SKM-1 (cell line): Measurements from ENCODE around the gene DCAF12.
"Not testable (repeated sequence)": the region's sequence is repeated elsewhere in the genome, so short reads cannot be mapped to it uniquely, and the experiment has no call there.

Experiments
- DNase-seq: peaks from one replicate; lab custom pipeline; 2025; ENCODE audit not compliant: unreplicated experiment; lab: John Stamatoyannopoulos, UW

DCAF12 gene

DNA sequence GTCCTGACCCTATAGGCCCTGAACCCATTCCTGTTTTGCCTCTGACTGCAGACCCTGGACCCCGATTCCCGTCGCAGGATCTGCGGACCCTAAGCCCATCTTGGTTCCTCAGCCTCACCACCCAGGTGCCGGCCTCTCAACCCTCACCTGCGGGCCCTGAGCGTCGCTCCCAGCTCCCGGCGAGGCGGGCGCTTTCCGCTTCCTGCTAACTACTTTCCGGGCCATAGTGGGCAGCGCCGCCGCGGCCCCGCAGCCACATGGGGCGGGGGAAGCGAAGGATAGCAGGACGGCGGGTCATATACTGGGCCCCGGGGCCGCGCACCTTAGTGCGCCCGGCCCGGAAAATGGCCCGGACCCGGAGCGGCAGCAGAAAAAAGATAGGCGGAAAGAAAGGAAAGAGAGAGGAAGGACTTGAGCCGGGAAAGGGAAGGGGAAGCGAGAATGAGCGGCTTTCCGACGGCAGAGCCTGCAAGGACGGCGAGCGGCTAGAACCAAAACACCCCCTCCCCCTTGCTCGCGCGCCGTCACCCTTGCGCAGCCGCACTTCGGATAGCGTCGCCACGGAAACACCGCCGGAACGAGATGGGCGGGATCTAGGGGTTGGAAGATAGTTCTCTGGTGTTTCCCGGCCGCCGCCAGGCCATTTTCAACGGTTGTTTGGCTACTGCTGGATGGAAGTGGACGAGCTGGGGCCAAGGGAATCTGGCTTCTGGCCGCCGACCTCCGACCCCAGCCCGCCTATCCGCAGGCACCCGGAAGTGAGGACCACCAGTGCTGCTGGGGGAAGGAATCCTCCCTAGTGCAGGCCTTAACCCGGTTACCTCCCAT, at the start of gene DCAF12:
Gene DCAF12 (minus strand): TSS at position 492 of the 828 bp plus-strand sequence. CDS start 267 bp downstream, at position 225.
- peak; percentile 89 for DNase-seq

DNA sequence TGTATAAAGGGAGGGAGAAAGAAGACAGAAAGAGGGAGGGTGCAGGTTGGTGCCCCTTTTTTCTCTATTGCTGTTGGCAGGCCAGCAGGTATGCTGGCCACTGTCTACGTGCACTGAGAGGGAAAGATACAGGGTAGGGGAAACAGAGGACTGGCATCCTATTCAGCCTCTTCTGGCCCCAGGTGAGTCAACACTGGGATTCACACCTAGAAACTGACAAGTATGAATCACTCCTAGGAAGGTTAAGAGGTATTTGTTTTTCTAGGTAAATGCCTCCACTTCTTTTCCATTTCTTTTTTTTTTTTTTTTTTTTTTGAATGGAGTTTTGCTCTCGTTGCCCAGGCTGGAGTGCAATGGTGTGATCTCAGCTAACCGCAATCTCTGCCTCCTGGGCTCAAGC, 49.6 kb upstream of the DCAF12 start:
- no peak for DNase-seq

DNA sequence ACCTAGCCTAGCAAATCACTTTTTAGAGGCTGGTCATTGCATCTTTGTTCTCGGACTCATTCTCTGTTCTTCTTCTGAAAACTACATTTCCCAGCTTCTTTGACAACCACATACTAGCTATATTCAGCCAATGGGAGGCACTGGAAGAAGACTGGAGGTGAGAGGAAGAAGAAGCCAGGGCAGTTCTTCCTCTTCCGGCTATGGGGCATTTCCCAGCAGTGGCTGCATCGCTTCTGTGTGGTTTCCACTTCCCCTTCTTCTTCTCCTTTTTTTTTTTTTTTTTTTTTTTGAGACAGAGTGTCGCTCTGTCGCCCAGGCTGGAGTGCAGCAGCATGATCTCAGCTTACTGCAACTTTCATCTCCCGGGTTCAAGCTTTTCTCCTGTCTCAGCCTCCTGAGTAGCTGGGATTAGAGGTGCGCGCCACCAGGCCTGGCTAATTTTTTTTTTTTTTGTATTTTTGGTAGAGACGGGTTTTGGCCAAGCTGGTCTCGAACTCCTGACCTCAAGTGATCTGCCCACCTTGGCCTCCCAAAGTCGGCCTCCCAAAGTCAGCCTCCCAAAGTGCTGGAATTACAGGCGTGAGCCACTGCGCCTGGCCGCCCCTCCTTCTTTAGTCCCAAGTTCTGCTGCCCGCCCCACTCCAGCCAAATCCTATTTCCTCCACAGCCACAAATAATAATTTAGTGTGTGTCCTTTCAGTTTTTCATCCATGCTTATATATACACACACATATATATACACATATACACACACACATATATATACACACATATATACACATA, 45.4 kb upstream of the DCAF12 start:
- peak; percentile 99 for DNase-seq

DNA sequence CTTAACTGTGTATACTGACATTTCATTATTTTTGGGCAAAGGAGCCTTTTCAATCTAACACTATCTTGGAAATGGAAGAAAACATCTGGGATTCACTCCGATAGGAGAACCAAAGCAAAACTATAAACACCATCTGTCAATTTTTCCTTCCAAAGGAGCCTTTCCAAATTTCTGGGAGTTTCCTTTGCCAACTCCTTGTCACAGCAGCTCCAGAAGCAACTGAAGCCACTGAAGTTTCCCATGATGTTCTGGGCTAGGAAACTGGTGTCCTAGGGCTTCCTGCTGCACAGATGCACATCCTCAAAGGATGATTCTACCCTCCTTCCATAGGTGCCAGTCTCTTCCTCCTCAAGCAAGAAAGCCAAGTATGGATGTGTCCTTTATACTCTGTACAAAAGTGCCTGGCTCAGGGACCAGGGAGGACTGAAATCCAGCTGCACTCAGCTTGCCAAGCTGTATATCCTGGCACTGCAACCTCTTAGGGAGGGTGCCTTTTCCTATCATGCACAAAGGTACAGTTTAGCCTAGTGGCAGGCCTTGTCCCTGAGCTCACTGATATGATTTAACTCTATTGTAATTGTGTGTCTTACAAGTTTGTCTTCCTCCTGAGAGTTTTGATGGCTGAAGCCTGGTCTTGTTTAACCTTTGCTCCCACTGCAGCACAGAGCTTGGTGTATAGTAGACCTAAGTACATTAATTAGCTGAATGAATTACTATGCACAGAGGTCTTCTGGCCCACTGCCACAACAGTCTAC, 43.9 kb upstream of the DCAF12 start:
- DNase-seq, result no peak

DNA sequence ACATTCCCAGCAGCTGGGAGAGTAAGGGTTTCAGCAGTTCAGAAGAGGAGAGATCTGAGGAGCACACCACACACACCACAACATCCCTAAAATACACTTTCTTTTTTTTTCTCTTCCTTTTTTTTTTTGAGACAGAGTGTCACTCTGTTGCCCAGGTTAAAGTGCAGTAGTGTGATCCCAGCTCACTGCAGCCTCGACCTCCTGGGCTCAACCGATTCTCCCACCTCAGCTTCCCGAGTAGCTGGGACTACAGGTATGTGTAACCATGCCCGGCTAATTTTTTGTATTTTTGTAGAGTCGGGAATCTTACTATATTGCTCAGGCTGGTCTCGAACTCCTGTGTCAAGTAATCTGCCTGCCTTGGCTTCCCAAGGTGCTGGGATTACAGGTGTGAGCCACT, 42.6 kb upstream of the DCAF12 start:
- DNase-seq, result no peak

DNA sequence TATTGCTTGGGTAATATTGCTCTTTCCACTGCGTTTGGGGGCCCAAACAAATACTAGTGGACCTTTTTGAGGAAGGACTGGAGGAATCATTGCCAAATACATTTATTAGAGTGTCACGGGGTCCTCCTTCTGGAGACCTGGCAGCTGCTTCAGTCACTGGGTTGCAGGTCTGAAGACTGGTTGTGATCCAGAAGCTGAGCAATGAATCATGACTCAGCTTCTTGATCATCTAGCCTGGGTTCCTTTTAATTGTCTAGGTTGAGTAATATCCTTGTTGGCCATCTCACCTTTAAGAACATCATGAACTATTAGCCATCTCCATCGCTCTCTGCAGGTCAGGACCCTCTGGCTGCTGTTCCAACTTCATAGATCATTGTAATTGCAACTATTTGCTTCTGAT, 36.9 kb upstream of the DCAF12 start:
- DNase-seq, result no peak

DNA sequence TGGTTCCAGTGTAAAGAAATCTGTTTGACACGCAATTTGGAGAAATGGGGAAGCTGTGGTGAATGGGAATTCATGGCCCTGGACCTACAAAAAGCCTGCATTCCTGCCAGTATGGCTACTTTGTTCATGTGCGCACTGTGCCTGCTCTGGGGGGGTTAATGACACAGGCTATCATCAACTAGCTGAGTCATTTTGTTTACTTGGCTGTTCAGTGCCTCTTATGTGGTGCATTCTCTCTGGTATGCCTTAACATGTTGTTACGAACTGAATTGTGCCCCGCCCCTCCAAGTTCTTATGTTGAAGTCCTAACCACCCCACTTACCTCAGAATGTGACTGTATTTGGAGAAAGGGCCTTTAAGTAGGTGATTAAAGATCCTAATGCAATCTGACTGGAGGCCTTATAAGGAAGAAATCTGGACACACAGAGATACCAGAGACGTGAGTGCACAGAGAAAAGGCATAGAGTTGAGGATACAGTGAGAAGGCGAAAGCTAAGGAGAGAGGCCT, 31.9 kb upstream of the DCAF12 start:
- no peak for DNase-seq

DNA sequence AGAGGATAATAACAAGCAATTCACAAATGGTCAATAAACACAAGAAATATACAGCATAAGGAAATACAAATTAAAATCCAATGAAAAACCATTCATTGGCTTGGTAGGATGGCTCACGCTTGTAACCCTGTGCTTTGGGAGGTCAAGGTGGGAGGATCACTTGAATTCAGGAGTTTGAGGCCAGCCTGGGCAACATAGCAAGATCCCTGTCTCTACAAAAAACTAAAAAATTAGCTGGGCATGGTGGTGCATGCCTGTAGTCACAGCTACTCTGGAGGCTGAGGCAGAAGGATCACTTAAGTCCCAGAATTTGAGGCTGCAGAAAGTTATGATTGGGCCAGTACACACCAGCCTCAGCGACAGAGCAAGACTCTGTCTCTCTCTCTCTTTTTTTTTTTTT, 31.4 kb upstream of the DCAF12 start:
- DNase-seq, result no peak

DNA sequence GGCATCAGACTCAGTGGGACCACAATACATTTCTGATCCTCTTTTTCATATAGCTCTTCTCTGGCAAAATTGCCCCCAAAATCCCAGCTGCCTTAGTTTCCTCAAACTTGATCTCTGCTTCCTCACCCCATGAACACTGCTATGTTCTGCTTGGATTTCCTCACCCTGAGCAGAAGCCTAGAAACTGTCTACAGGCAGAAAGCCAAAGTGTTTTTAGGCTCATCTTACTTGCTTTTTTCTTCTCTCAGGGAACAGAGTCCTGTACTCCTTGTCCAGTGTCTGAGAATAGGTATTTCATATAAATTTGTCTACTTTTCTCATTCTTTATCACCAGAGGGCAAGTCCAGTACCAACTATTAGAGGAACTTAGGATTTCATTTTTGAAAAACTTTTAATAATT, 30.8 kb upstream of the DCAF12 start:
- DNase-seq, result no peak

DNA sequence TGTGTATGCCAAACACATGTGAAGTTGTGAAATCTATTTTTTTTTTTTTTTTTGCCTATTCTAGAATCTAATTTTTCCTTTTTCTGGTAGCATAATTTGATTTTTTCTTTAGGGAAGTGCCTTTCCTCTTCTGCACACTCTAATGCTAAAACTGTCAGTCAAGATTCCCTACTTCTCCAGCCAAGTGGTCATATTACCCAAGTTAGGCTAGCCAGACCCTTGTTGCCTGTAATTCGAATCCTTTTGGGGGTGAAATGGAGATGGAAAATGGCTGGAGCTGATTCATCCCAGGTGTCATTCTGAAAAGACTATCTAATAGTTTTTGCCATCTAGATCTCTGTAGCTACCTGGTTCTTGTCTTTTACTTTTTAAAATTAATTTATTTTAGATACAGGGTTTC, 27.6 kb upstream of the DCAF12 start:
- no peak for DNase-seq

DNA sequence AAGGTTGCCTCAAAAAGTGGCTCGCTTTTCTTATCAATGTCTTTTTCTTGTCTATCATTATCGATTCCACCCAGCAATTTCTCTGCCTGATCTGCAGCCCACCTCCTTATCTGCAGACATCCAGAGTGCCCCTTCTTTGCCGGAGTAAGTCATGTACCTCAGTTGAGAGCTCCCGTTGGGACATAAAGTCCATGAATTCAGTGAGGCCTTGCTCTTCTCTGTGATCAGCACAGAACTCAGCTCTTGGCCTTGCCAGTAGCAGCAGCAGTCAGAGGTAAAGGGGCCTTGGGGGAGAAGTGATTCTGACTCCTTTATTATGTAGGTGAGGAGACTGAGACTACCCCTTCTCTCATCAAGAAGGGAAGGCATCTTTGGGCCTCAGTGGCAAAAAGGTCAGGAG, 24.9 kb upstream of the DCAF12 start:
- DNase-seq, result no peak

DNA sequence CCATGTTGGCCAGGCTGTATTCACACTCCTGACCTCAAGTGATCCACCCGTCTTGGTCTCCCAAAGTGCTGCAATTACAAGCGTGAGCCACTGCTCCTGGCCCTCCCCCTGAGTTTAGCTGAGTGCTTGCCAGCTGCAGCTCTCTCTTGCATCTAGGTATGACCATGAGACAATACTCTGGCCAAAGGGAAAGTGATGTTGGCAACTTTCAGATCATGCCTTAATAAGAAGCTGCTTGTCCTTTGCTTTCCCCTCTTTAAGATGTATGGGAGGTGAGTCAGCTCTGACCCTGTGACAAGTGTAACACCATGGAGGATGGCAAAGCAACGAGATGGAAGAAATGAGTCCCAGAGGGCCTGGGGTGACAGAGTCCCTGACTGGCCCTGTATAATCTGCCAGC, 18.7 kb upstream of the DCAF12 start:
- no peak for DNase-seq

DNA sequence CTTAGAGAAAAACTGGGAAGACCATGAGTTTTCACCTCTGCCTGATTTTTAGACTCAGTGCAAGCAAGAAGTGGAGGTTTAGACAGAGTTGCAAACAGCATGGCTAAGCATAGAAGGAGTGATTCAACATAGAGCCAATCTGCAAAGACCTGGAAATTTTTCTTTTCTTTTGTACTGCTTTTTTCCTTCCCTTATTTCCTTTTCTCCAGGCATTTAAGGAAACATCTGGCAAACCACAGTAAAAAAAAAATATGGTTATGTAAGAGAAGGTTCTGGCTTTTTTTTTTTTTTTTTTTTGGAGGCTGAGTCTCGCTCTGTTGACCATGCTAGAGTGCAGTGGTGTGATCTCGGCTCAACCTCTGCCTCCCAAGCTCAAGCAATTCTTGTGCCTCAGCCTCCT, 16.6 kb upstream of the DCAF12 start:
- no peak for DNase-seq

DNA sequence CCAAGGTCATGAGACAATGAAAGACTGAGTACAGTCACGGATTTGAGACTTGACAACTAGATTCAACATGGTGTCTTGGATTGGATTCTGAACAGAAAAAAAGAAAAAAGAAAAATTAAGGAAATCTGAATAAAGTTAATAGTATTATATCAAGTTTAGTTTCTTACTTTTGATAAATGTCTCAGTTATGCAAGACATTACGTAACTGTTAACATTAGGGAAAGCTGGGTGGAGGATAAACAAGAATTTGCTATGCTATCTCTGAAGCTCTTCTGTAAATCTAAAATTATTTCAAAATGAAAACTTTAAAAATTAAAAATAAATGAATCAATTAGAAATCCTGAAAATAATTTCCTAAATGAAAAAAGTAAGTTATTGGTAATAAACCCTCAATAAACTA, 14.4 kb upstream of the DCAF12 start:
- no peak for DNase-seq

DNA sequence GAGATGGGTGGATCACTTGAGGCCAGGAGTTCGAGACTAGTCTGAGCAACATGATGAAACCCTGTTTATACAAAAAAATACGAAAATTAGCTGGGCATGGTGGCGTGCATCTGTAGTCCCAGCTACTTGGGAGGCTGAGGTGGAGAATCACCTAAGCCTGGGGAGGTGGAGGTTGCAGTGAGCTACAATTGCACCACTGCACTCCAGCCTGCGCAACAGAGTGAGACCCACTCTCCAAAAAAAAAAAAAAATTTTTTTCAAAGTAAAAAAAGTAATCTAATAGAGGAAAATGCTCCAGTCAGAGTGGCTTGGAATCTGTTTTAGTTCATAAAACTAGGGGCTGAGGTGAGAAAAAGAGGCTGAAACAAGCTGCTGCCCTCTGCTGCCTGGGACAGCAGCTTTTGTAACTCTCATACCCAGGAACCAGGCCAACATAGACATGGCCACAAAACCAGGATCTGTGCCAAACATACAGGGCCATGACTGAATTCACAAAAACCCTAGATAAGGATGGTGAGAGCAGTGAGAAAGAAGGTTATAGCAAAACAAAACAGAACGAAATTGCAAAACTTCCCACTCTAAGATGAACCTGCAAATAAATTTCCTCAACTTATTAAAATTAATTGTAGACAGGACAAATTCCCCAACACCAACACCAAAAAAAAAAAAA, 13.1 kb upstream of the DCAF12 start:
- DNase-seq, result peak; percentile 30

DNA sequence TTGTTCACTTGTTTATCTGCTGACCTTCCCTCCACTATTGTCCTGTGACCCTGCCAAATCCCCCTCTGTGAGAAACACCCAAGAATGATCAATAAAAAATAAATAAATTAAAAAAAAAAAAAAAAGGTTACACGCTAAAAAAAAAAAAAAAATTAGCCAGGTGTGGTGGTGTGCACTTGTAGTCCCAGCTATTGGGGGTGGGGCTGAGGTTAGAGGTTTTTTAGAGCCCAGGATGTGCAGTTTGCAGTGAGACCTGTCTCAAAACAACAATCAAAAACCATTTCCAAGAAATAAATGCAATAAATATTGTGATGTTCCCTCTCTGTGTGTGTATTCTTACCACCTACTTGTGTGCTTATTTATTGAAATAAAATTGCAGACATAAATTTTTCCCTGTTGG, 12.1 kb upstream of the DCAF12 start:
- not testable (repeated sequence) for DNase-seq

DNA sequence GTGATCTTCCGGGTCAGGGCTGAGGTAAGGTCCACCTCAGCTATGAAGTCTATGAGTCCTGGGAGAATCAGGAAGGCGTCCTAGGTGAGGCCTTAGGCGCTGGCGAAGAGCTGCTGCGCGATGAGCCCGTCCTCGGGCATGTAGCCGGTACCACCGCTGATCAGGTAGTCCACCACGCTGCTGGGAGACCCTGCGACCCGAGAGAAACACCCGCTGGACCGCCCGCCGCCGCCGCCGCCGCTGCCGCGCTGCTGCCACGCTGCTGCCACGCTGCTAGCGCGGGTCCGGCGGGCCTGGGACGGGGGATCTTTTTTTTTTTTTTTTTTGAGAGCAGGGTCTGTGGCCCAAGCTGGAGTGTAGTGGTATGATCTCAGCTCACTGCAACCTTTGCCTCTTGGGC, 8.0 kb upstream of the DCAF12 start:
- no peak for DNase-seq

DNA sequence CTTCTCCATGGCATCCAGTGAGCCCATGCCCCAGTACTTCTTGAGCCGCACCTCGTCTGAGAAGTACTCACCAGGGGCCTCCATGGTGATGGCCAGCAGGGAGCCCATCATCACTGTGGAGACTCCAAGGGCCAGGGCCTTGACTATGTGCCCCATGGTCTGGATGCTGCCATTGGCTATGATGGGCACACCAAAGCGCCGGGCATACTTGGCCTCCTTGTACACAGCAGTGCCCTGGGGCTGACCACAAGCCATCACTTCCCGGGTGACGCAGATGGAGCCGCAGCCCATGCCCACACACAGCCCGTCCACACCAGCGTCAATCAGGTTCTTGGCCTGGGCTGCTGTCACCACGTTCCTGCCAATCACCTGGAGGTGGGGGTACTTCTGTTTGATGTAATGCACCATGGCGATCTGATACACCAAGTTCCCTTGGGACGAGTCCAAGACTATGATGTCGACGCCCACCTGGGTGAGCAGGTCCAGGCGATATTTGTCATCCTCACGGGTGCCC, 7.0 kb upstream of the DCAF12 start:
- no peak for DNase-seq

DNA sequence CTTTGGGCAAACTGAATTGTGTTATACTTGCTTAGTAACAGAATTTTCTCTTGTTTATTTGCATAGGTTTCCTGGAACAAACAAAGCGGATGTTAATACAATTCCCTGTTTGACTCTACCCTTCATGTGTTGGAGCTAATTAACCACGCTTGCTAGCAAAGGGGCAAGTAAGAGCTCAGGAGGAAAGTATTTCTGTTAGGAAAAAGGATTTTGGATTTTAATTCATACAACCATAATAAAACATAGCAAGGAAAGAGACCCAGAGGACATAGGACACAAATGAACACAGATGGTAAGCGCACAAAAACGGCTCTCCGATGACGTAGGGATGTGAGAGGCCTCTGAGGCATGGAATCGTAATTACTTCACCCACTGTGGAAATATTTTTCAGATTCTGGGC, 5.1 kb upstream of the DCAF12 start:
- DNase-seq, result no peak

DNA sequence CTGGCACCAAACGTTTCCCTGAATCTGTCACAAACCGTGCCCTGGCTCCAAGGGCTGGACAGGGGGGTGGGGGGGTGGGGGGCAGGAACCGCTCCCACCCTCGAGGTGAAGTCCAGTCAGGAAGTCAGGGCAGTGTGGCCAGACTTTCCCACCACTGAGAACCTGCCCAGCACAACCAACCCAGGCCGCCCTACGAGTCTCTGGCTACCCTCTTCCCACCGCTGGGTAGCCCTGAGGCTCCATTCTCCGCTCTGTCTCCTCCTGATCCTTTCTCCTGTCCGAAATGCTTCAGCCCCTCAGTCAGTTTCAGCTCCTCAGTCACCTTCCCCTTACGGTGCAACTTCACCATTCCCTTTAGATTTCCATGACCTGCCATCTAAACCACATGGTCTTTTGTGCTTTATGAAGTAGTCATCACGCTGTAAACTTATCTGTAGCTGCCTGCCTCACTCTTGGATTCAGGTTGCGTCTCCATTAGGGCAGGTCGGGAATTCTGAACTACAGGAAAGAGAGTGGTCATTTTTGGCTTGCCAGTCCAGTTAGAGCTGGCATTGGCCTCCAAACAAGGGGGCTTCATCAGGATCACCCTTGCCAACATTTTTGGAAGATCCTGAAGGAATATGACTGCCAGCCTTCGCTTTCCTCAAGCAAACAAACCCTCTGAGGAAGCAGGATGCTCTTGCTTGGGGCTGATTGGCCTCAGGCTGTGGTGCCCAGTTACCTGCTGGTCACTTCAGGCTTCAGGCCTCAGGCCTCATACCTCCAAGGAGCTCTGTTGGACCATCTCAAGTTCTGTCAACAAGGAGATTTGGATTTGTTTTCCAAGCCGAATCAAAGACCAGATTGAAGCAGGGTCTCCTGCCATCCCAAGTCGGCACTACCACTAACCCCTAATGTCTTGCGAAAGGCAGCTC, 794 bp upstream of the DCAF12 start:
- no peak for DNase-seq
